OCI-LY7 (cell line): Measurements from ENCODE around the gene PTCHD4. TPM values are rescaled to one million over a fixed set of nuclear protein-coding genes. Genes with fewer than 3 reads are reported as not detected.

ENCODE experiments used
- BruUV-seq: library from RNA; stranded (reverse); fragments of 400-500 nt; replicated peaks from 2 replicates; lab custom pipeline; 2021; lab: Mats Ljungman, UMichigan
- CTCF ChIA-PET: fragments of 300-600 bp; sonication (Branson Sonifier 250); formaldehyde crosslinking; loops from one replicate; lab custom pipeline; 2022; ENCODE audit warnings: antibody characterized with exemption; ENCODE audit not compliant: unreplicated experiment; lab: Charles Lee
- POLR2A ChIA-PET: fragments of 300-600 bp; sonication (Branson Sonifier 250); formaldehyde crosslinking; loops from one replicate; lab custom pipeline; 2022; ENCODE audit warnings: antibody characterized with exemption; lab: Charles Lee
- DNase-seq: peaks from one replicate; pipeline ENCODE4 v3.0.0-alpha.2; 2015; ENCODE audit warnings: low spot score
- H2AFZ ChIP-seq: fragments of 200-600 bp; sonication (generic), shearing (Covaris generic); 2 replicates; pipeline ENCODE4 v1.6.1; 2014; ENCODE audit warnings: mild to moderate bottlenecking, antibody characterized with exemption, low read length, moderate library complexity
- H3K27ac ChIP-seq: fragments of 200-600 bp; sonication (generic); 2 replicates; pipeline ENCODE4 v1.5.1; 2014; ENCODE audit warnings: mixed run types, low read depth, mild to moderate bottlenecking, moderate library complexity, low read length, inconsistent platforms; ENCODE audit not compliant: poor library complexity, severe bottlenecking
- H3K36me3 ChIP-seq: fragments of 200-600 bp; sonication (generic); 2 replicates; pipeline ENCODE4 v1.6.1; 2014; ENCODE audit warnings: mild to moderate bottlenecking, antibody characterized with exemption, low read length, moderate library complexity, mixed read lengths; ENCODE audit not compliant: insufficient read depth
- H3K4me1 ChIP-seq: fragments of 200-600 bp; sonication (generic); 2 replicates; pipeline ENCODE4 v1.5.1; 2014; ENCODE audit warnings: mild to moderate bottlenecking, low read length; ENCODE audit not compliant: insufficient read depth, poor library complexity, severe bottlenecking
- H3K4me2 ChIP-seq: fragments of 200-600 bp; sonication (generic); 2 replicates; pipeline ENCODE4 v1.6.1; 2014; ENCODE audit warnings: mild to moderate bottlenecking, low read length
- H3K4me3 ChIP-seq: fragments of 200-600 bp; sonication (generic); 2 replicates; pipeline ENCODE4 v1.5.1; 2014; ENCODE audit warnings: mild to moderate bottlenecking, low read depth, low read length; ENCODE audit not compliant: poor library complexity, severe bottlenecking
- H3K79me2 ChIP-seq: fragments of 200-600 bp; sonication (generic); 2 replicates; pipeline ENCODE4 v1.6.1; 2016; ENCODE audit warnings: low read depth, mild to moderate bottlenecking, low read length, moderate library complexity, mixed read lengths; ENCODE audit not compliant: insufficient read depth
- H3K9me2 ChIP-seq: fragments of 200-600 bp; sonication (generic); 2 replicates; pipeline ENCODE4 v1.6.1; 2016; ENCODE audit warnings: mild to moderate bottlenecking, low read length, mixed read lengths; ENCODE audit not compliant: insufficient read depth
- H3K9me3 ChIP-seq: fragments of 200-600 bp; sonication (generic); 2 replicates; pipeline ENCODE4 v1.6.1; 2014; ENCODE audit warnings: mild to moderate bottlenecking, mixed run types, low read length, mixed read lengths
- H4K20me1 ChIP-seq: fragments of 200-600 bp; sonication (generic); 2 replicates; pipeline ENCODE4 v1.6.1; 2014; ENCODE audit warnings: mild to moderate bottlenecking, antibody characterized with exemption, low read length, moderate library complexity, mixed read lengths; ENCODE audit not compliant: insufficient read depth
- CTCF ChIP-seq: fragments of 200-600 bp; sonication (generic); conservative IDR thresholded peaks from 2 replicates; pipeline ENCODE4 v1.5.1; 2014; ENCODE audit warnings: mild to moderate bottlenecking, antibody characterized with exemption, low read length, moderate library complexity, mixed read lengths
- EZH2phosphoT487 ChIP-seq: fragments of 200-600 bp; sonication (generic); IDR thresholded peaks from 2 replicates; pipeline ENCODE4 v1.6.1; 2018; ENCODE audit warnings: low read depth, borderline replicate concordance, mild to moderate bottlenecking, mixed run types, antibody characterized with exemption, low read length, moderate library complexity, mixed read lengths
- intact Hi-C: fragments of 100-400 bp; cut with micrococcal nuclease; formaldehyde crosslinking; loops from one replicate; pipeline ENCODE4 v1.10.0; 2022; ENCODE audit not compliant: unreplicated experiment
- total RNA-seq, 2 experiments: library from RNA; depleted of rRNA in 1 of 2; stranded (reverse); fragments of >200 nt in 1 of 2; shearing (Covaris generic) in 1 of 2; gene quantifications; 2 replicates each; pipeline ENCODE4 v1.2.3, GENCODE V29; 2014 to 2022

Gene PTCHD4
- total RNA-seq, 2 experiments from 2014 or later = not detected

GRCh38 chr6:48069280-48069679, 41.7 kb downstream of the PTCHD4 start:
- Histone ChIP-seq H3K36me3 (no peaks in the 10 kb centered on the region), H4K20me1 (no peaks in the 10 kb centered on the region), H3K4me3 (no peak overlapping the region), H3K27ac (no peak overlapping the region), H3K4me1 (no peaks in the 10 kb centered on the region), H3K4me2 (no peak overlapping the region), H3K9me2 (no peaks in the 10 kb centered on the region), H3K9me3 (no peaks in the 10 kb centered on the region), H2AFZ (no peak overlapping the region), H3K79me2 (no peaks in the 10 kb centered on the region)
- TF ChIP-seq CTCF (no peak), EZH2phosphoT487 (no peak)
- intact Hi-C loops = no loop called here
- POLR2A ChIA-PET = no interaction called here
- CTCF ChIA-PET = no interaction called here
- BruUV-seq = no TSS peak
- DNase-seq = no peak

- H3K9me2 ChIP-seq = no peaks in the 10 kb centered on the region
- DNase-seq = no peak
- H3K4me3 ChIP-seq = no peak overlapping the region
- no peaks in the 10 kb centered on the region for H3K9me3 ChIP-seq
- BruUV-seq = no TSS peak
- no peak overlapping the region for H3K4me2 ChIP-seq
- ChIA-PET POLR2A (no interaction called here), CTCF (no interaction called here)
- no peaks in the 10 kb centered on the region for H3K79me2 ChIP-seq
- no peak for TF ChIP-seq CTCF
- no peaks in the 10 kb centered on the region for H4K20me1 ChIP-seq
- H3K4me1 ChIP-seq = no peaks in the 10 kb centered on the region
- H3K36me3 ChIP-seq = no peaks in the 10 kb centered on the region
- H3K27ac ChIP-seq = no peak overlapping the region
- intact Hi-C loops = no loop called here
- no peak overlapping the region for H2AFZ ChIP-seq
Observed at GRCh38 chr6:48068278-48069251, 42.4 kb downstream of the PTCHD4 start.

GRCh38 chr6:48067886-48068277, 43.1 kb downstream of the PTCHD4 start:
- no TSS peak for BruUV-seq
- CTCF ChIA-PET = no interaction called here
- intact Hi-C loops = no loop called here

More at GRCh38 chr6:48067886-48068277, 43.1 kb downstream of the PTCHD4 start:
- H3K4me1 ChIP-seq = no peaks in the 10 kb centered on the region
- H3K36me3 ChIP-seq = no peaks in the 10 kb centered on the region
- no peak overlapping the region for H3K4me3 ChIP-seq
- POLR2A ChIA-PET = no interaction called here
- no peak for TF ChIP-seq EZH2phosphoT487
- no peak for TF ChIP-seq CTCF
- no peaks in the 10 kb centered on the region for H3K79me2 ChIP-seq
- DNase-seq = no peak
- H4K20me1 ChIP-seq = no peaks in the 10 kb centered on the region
- no peaks in the 10 kb centered on the region for H3K9me2 ChIP-seq
- H3K4me2 ChIP-seq = no peak overlapping the region
- H3K9me3 ChIP-seq = no peaks in the 10 kb centered on the region
- H2AFZ ChIP-seq = no peak overlapping the region
- H3K27ac ChIP-seq = no peak overlapping the region
